Esophagus muscularis mucosa (tissue), 4 donors: ENCODE data around the gene SEPTIN8. TPM values are rescaled to one million over a fixed set of nuclear protein-coding genes. Genes with fewer than 3 reads are reported as not detected.

Experiments
- DNase-seq: peaks from one replicate; pipeline ENCODE4 v3.0.0-alpha.2; 2017; ENCODE audit errors: extremely low spot score
- H3K27ac ChIP-seq, 4 donors: fragments of 200-600 bp; sonication (generic); replicated peaks in 1 of 4; 1 replicate in 3 of 4; 2 replicates in 1 of 4; pipeline ENCODE4 v1.5.1; 2016 to 2019; ENCODE audit warnings: mild to moderate bottlenecking in 1 of 4
- H3K27me3 ChIP-seq, 4 donors: fragments of 200-600 bp; sonication (generic); one replicate each; pipeline versions ENCODE4 v1.5.1 to v1.6.0; 2016 to 2019
- H3K36me3 ChIP-seq, 4 donors: fragments of 200-600 bp; sonication (generic); one replicate each; pipeline ENCODE4 v1.5.1; 2016 to 2019
- H3K4me1 ChIP-seq, 4 donors: fragments of 200-600 bp; sonication (generic); one replicate each; pipeline ENCODE4 v1.5.1; 2016 to 2019
- H3K4me3 ChIP-seq, 4 donors: fragments of 200-600 bp; sonication (generic); 1 replicate in 2 of 4; 2 replicates in 2 of 4; pipeline ENCODE4 v1.5.1; 2016 to 2019; ENCODE audit warnings: mild to moderate bottlenecking in 4 of 4, moderate library complexity in 1 of 4
- H3K9me3 ChIP-seq, 4 donors: fragments of 200-600 bp; sonication (generic); 1 replicate in 3 of 4; 2 replicates in 1 of 4; pipeline ENCODE4 v1.5.1; 2016 to 2019
- EP300 ChIP-seq: sonication (generic); formaldehyde crosslinking; IDR thresholded peaks from one replicate; pipeline ENCODE4 v1.6.1; 2017; ENCODE audit warnings: antibody characterized with exemption
- POLR2A ChIP-seq: fragments of 450-650 bp; IDR thresholded peaks from one replicate; pipeline ENCODE4 v1.6.1; 2017; ENCODE audit warnings: antibody characterized with exemption, moderate library complexity, mild to moderate bottlenecking, low read depth
- POLR2AphosphoS5 ChIP-seq, 2 donors: sonication (generic); formaldehyde crosslinking; IDR thresholded peaks; one replicate each; pipeline ENCODE4 v1.6.1; 2017; ENCODE audit warnings: antibody characterized with exemption in 2 of 2
- WGBS: methylation state at CpG from one replicate; pipeline ENCODE4 v1.1.5; 2018; 5-methylcytosine and 5-hydroxymethylcytosine counted together
- intact Hi-C: fragments of 100-400 bp; cut with DNase I; formaldehyde crosslinking; loops from one replicate; pipeline ENCODE4 v1.15.1; 2023
- total RNA-seq, 4 donors: library from RNA; depleted of rRNA; stranded (reverse); fragments of >200 nt; gene quantifications; one replicate each; pipeline versions ENCODE4 v1.1.0 to v1.2.1, GENCODE V29; 2016
- TF ChIP-seq, protein P1 (sequence below), 3 experiments: fragments of 200-600 bp in 2 of 3; fragments of 450-650 bp in 1 of 3; sonication (generic) in 2 of 3; IDR thresholded peaks; one replicate each; pipeline ENCODE4 v1.5.1; 2017 to 2019; ENCODE audit warnings: antibody characterized with exemption in 3 of 3, mild to moderate bottlenecking in 2 of 3, moderate library complexity in 1 of 3

Gene SEPTIN8
- total RNA-seq, 4 donors from 2014 or later, result 26.7 to 42.8 (median 36.9) TPM

DNA sequence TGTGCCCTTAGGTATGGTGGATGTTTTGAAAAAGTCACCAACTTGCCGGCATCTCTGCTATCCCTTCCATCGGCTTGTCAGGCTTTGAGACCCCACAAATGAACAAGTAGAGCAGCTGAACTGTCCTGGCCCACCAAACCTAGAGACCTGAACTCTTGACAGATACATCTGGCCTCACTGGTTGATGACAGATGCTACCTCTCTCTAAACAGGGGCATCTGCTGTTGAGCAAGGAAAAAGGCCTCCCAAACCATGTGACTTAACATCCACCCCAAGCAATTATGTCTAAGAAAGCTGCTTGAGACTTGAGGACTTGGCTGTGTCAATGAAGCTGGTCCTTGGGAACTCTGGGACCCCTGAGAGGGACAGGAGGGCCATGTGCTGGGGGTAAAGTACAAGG, 27.5 kb downstream of the SEPTIN8 start:
- 100% methylated on average over 2 of the region's 2 CpGs for WGBS
- no peaks in the 10 kb centered on the region for H3K9me3 ChIP-seq
- peaks cover 9 to 42% (median 19%) of the 10 kb centered on the region in 4 donors for H3K27me3 ChIP-seq
- H3K4me3 ChIP-seq, result no peak overlapping the region
- intact Hi-C loops, result no loop called here
- no peak overlapping the region for H3K27ac ChIP-seq
- H3K4me1 ChIP-seq, result peaks cover 9 to 13% (median 13%) of the 10 kb centered on the region in 4 donors
- TF ChIP-seq, protein P1, sequence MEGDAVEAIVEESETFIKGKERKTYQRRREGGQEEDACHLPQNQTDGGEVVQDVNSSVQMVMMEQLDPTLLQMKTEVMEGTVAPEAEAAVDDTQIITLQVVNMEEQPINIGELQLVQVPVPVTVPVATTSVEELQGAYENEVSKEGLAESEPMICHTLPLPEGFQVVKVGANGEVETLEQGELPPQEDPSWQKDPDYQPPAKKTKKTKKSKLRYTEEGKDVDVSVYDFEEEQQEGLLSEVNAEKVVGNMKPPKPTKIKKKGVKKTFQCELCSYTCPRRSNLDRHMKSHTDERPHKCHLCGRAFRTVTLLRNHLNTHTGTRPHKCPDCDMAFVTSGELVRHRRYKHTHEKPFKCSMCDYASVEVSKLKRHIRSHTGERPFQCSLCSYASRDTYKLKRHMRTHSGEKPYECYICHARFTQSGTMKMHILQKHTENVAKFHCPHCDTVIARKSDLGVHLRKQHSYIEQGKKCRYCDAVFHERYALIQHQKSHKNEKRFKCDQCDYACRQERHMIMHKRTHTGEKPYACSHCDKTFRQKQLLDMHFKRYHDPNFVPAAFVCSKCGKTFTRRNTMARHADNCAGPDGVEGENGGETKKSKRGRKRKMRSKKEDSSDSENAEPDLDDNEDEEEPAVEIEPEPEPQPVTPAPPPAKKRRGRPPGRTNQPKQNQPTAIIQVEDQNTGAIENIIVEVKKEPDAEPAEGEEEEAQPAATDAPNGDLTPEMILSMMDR (IDR thresholded peaks at IDR 0.05), result no peak
- TF ChIP-seq EP300 (no peak), POLR2AphosphoS5 (IDR thresholded peaks at IDR 0.05) (no peak), POLR2A (no peak)
- peak; percentile 72 for DNase-seq
- peaks cover 0 to 8% (median 7%) of the 10 kb centered on the region in 4 donors for H3K36me3 ChIP-seq

DNA sequence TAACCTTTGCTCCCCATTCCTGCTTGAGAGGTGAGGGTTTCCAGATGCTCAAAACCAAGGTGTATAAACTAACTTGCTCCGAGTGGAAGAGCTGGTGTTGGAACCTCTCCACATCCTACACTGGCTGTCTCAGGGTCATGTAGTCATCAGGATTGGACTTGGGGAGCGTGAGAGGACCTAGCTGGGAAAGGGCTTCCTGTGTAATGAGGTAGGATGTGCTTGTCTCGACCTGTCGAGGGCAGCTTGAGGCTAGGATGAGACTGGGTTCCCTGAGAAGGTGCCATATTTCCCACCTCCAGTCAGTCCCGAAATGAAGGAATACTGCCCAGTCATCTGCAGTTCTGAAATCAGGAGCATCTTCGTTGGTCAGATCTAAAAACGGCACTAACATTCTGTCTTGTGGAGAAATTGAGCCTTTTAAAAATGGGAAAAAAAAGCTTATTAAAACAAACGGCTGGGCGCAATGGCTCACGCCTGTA, 28.5 kb downstream of the SEPTIN8 start:
- H3K4me3 ChIP-seq, result no peak overlapping the region
- H3K27ac ChIP-seq, result no peak overlapping the region
- intact Hi-C loops, result no loop called here
- DNase-seq, result peak; percentile 68
- H3K36me3 ChIP-seq, result peaks cover 0 to 8% (median 7%) of the 10 kb centered on the region in 4 donors
- H3K27me3 ChIP-seq, result peaks cover 9 to 45% (median 19%) of the 10 kb centered on the region in 4 donors
- H3K4me1 ChIP-seq, result peaks cover 9 to 13% (median 13%) of the 10 kb centered on the region in 4 donors
- TF ChIP-seq EP300 (no peak), POLR2A (no peak), POLR2AphosphoS5 (IDR thresholded peaks at IDR 0.05) (no peak)
- TF ChIP-seq, protein P1 (IDR thresholded peaks at IDR 0.05), result no peak
- 84% methylated on average over 10 of the region's 10 CpGs for WGBS
- no peaks in the 10 kb centered on the region for H3K9me3 ChIP-seq

DNA sequence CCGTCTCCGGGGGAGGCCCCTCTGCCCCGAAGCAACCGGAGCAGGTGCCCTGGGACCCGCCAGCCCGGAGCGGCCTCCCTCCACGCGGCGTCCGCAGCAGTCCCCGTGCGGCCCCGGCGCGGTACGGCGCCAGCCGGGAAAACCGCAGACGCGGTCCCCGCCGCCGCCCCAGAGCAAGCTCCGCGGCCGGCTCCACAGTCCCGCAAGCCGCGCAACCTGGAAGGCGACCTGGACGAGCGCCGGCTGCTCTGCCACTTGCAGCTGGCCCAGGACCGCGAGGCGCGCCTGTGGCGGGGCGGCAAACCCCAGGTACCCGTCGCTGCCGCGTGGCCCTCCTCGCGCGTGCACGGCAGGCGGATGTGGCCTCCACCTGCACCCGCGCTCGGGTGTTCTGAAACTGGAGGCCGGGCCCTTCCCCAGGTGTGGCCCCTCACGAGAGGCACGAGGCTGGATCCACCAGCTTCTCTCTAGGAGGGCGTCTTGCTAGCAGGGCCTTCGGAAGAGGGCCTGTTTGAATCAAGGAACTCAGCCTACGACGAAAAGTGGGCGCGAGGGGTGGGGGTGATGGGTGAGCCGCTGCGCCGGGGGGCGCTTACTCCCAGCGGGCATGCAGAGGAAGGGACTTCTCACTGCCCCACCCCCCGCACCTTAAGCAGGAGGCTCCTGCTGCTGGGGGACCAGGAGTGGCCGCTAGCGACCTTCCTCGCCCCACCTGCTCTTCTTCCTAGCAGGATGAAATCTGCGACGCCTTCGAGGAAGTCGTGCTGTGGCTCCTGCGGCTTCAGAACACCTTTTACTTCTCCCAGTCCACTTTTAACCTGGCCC, 29.2 kb downstream of the SEPTIN8 start:
- 29% methylated on average over 44 of the region's 76 CpGs for WGBS
- Histone ChIP-seq H3K36me3 (peaks cover 0 to 8% (median 7%) of the 10 kb centered on the region in 4 donors), H3K9me3 (no peaks in the 10 kb centered on the region), H3K27me3 (peaks cover 9 to 52% (median 19%) of the 10 kb centered on the region in 4 donors), H3K4me1 (peaks cover 9 to 13% (median 13%) of the 10 kb centered on the region in 4 donors), H3K4me3 (peak overlapping the region; percentile 49 to 64 (median 52)), H3K27ac (no peak overlapping the region)
- TF ChIP-seq POLR2AphosphoS5 (IDR thresholded peaks at IDR 0.05) (no peak), EP300 (no peak), POLR2A (no peak)
- TF ChIP-seq, protein P1 (IDR thresholded peaks at IDR 0.05), result no peak
- intact Hi-C loops, result no loop called here
- DNase-seq, result peak; percentile 75

DNA sequence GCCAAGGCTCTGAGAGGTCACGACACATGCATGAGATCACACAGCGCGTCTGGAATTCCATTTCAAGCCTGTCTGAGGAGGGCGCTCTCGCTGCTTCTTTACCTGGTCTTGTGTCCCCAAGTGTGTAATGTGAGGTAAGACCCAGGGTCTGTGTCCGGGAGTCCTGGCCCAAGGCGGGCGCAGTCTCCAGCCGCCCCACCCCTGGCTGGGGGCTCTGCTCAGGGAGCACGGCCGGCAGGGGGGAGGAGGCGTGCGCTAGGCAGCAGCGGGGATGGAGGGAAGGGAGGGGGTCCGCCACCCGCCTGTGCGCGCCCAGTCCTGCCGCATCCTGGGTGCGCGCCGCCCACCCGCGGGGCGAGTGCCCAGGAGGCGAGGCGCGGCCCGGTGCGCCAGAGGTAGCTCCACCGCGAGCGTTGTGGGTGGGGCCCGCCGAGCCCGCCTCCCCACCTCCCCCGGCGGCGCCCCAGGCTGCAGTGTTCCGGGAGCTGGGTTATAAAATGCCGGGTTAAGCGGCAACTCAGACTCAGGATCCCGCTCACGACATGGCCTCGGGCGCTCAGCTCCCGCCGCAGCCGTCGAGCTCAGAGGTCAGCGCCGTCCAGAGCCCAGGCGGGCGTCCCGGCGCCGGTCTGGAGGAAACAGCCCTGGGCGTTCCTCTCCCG, 30.0 kb downstream of the SEPTIN8 start, which contains the start of gene CCNI2:
Gene CCNI2, plus strand, starts transcription at position 473 of the 662 bp plus-strand sequence. Its CDS starts 70 bp downstream, at position 543.
- intact Hi-C loops, result no loop called here
- Histone ChIP-seq H3K27ac (no peak within 1 kb of the TSS), H3K9me3 (no peaks in the 10 kb centered on the region), H3K4me1 (peaks cover 9 to 13% (median 13%) of the 10 kb centered on the region in 4 donors), H3K4me3 (peak within 1 kb of the TSS; percentile 49 to 64 (median 52)), H3K36me3 (peaks cover 0 to 6% (median 4%) of the 10 kb centered on the region in 4 donors), H3K27me3 (peaks cover 9 to 60% (median 19%) of the 10 kb centered on the region in 4 donors)
- 9% methylated on average over 15 of the region's 59 CpGs for whole genome bisulfite sequencing
- TF ChIP-seq POLR2A, result no peak
- TF ChIP-seq POLR2AphosphoS5 (IDR thresholded peaks at IDR 0.05), result no peak
- TF ChIP-seq, protein P1 (IDR thresholded peaks at IDR 0.05), result peak in 1 of 3 experiments; percentile 6
- no peak for TF ChIP-seq EP300
- DNase-seq, result peak; percentile 88
